HG02798 (cell line): ENCODE data around the gene MTCL1.

Experiments
- ATAC-seq: cut with Tn5 transposase; IDR thresholded peaks from one replicate; pipeline ENCODE4 v1.9.1; 2021; ENCODE audit warnings: mild to moderate bottlenecking; ENCODE audit not compliant: unreplicated experiment, poor library complexity

The MTCL1 gene

GRCh38 chr18:8825729-8826375 is 120.5 kb downstream of the MTCL1 start:
- ATAC-seq = no peak

DNA sequence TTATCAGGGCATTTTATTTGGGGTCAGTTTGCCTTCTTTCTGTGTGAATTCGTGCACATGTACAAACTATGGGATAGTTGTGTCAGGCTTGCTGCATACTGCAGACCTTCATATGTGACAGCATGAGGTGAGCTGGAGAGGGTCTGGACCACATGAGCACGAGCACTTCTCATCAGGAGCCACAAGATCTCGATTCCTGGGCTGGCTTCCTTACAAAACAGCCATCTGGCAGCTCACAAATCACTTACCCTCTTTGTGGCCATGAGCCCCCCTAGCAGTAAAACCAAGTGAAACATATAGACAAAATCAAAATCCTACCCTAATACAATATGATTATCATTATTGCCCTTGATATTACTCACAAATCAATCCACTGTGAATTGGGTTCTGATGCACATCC is 121.2 kb downstream of the MTCL1 start:
- no peak for ATAC-seq

DNA sequence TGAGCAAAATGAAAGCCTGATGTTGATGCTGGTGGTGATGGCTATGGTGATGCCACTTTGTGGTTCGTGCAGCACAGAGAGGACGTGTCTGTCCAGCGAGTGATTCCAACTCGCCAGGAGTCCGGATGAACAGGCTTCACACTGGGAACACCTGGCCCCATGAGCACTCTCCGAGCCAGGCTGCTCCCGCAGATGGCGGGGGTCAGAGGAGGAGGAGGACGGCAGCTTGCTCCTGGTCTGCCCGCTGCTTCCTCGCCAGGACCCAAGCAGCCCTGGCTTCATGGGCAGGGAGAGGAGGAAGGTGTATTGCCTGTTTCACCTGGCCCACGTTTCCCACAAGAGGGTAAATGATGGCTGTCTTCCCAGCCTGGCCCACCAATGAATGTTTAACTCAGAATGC is 121.6 kb downstream of the MTCL1 start:
- no peak for ATAC-seq

DNA sequence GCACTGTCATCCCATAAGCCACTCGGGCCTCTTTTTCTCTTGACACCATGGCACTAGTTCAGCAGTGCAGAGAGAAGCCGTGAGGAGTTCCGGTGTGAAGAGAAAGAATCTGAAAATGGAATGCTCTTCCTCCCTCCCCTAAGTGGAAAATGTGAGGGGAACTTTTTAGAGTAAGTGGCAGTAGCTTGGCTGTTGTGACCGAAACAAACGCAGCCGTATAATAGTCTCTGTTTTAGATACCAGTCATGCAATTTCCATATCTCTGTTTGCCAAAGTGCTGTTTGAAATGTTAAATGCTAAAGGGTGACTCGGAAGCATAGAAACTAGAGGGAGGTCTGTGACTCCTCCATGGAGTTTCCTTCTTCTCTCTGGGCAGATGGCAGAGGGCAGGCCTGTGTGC is 122.9 kb downstream of the MTCL1 start:
- no peak for ATAC-seq

DNA sequence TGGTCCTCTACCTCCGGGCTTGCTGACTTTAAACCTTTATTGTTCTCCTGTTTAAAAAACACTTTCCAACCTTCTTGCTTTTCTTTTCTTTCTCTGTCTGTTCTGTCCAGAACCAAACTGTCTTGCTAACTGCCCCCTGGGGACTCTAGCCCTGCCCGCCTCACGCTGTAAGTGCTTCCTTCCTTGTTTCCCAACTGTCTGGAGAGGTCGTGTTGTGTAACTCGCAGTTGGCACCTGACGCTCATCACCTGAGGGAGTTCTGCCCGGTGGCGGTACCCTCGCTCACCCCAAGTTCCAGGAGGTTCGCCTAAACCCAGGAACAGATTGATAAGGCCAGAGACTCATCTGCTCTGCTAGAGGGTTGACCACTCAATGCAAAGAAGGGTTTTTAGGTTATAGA is 123.4 kb downstream of the MTCL1 start:
- ATAC-seq = no peak

DNA sequence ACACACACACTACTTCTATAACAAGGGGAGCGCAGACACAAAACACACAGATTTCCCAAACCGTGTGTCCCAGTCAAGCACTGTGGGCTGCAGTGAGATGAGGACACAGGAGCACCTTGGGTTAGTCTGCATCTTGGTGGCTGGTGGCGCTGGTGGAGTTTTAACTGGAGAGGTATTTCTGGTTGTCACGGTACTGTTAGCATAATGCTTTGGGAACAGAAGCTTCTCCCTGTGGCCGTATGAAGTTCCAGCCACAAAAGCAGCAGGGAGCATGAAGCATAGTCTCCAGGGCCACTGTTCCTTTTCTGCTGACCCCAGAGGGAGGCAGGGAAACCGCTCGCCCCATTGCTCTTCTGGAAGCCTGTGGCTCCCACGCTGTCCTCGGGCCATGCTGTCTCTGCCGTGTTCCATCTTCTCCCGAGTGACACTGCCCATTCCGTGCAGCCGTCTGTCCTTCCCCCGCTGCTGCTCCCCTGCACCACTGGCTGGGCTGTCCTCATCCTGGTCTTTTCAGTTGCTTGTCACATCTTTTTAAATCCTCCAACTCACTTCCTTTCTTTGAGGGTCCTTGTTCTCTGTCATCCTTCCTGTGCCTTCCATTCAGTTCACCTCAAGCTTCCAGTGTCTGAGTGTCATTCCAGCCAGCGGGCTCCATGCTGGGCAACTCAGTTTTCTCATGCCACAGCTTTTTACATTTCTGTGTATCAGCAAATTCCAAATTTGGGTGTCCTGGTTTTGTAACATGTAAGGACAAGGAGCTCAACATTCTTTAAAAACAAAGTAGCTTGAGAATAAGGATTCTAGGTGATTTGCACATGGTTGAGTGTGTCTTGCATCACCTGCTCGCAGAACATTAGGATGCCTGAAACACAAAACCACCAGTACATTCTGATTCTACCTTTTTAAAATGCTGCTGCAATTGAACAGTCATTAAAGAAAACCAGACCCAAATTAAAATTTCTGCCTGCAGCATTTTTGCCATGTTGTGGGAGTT is 125.0 kb downstream of the MTCL1 start:
- ATAC-seq = no peak

GRCh38 chr18:8831112-8831511 is 125.8 kb downstream of the MTCL1 start:
- no peak for ATAC-seq

DNA sequence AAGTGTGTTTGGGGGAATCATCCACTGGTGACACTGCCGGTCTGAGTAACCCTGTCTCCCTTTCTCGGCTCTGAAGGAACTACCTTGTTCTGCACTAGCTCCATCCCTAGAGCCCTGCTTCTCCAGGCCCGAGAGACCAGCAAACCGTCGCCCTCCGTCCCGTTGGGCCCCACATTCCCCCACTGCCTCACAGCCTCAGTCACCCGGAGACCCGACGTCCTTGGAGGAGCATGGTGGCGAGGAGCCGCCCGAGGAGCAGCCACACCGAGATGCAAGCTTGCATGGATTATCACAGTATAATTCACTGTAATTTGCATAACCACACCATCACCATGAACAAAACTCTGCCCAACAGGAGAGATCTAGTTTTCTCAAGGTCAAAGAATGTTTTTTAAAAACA is 126.2 kb downstream of the MTCL1 start:
- no peak for ATAC-seq

DNA sequence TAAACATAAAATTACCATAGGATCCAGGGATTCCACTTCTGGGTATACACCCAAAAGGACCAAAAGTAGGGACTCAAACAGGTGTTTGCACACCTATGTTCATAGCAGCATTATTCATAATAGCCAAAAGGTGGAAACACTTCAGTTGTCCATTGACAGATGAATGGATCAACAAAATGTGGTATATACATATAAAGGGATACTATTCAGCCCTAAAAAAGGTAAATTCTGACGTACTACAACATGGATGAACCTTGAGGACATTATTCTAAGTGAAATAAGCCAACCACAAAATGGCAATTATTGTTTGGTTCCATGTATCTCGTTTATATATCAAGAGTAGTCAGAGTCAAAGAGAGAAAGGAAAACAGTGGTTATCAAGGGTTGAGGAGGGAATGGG is 128.1 kb downstream of the MTCL1 start:
- ATAC-seq = no peak

- ATAC-seq = no peak
Measured at GRCh38 chr18:8834881-8835280, 129.5 kb downstream of the MTCL1 start.

GRCh38 chr18:8835521-8835953 is 130.2 kb downstream of the MTCL1 start:
- no peak for ATAC-seq

DNA sequence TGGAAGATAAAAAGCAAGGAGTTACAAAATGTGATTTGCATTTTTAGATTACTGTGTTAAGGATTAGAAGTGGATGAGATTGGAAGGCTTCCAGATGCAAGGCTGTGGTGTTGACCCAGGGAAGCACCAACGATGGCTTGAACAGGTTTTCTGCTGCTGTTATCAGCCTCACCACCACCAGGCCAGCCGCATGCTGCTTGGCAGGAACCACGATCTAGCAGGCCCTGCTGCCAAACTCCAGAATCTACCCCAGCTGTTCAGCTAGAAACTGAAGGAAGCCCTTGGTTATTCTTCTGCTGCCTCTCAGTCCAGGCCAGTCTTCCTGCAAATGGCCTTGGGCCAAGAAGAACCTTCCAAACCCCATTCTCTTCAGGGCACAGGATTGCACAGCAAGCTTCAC is 133.9 kb downstream of the MTCL1 start:
- no peak for ATAC-seq

DNA sequence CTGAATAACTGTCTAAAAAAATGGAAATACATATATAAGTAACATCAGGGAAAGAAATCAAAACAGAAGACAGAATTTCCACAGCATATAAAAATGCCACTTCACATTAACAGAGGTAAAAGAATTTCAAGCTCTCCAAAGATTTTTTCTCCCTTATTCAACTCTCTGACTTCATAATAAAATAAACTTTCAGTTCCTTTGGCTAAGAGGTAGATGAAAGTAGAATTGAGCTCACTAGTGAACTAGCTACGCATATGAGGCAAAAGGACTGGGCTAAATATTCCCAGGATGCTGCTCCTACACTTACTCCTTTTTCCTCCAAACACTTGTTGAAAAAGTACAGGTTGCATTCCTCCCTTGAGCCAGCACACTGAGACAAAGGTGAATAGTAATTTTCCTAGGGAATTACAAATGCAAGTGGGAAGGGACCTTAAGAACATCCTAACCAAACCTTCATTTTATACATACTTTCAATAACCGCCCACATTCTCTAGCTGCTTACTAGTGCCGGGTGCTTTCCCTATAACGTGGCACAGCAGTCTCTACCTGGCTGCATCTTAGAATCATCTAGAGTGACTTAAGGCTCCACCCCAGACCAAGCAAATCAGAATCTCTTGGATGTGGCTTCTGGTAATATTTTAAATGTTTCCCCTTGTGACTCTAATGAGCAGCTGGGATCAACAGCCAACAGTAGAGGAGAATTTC is 136.6 kb downstream of the MTCL1 start:
- ATAC-seq = no peak

DNA sequence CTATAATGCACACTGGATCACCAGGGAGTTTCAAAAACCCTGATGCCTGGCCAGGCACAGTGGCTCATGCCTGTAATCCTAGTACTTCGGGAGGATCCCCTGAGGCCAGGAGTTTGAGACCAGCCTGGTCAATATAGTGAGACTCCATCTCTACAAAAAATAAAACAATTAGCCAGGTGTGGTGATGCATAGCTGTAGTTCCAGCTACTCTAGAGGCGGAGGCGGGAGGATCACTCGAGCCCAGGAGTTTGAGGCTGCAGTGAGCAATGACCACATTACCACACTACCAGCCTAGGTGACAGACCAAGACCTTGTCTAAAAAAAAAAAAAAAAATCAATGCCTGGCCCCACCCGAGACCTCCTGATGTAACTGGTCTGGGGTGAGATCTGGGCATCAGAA is 137.2 kb downstream of the MTCL1 start:
- no peak for ATAC-seq

DNA sequence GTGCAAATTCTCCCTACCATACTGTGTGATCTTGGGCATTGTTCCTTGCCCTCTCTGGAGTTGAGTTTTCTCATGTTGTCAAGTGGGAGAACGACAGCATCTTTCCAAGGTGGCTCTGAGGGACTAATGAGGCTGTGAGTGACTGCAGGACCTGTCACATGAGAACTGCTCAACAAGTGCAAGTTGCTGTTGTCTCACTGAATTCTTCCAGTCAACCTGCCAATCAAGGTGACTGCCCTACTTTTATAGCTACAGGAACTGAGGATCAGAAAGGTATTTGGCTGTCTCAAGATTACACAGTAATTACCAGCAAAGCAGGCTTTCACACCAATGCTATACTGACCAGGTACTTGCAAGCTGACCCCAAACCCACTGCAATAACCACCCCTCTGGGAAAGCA is 137.6 kb downstream of the MTCL1 start:
- no peak for ATAC-seq

- no peak for ATAC-seq
Measured at GRCh38 chr18:8844721-8845148, 139.4 kb downstream of the MTCL1 start.

DNA sequence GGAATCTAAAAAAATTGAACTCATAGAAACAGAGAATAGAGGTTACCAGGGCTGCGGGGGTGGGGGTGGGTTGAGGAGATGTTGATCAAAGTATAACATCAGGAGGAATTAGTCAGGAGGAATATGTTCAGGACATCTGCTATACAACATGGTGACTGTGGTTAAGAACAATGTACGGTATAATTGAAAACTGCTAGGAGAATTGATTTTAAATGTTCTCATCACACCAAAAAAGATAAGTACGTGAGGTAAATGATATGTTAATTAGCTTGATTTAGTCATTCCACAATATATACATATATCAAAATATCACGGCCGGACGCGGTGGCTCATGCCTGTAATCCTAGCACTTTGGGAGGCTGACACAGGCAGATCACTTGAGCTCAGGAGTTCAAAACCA is 140.2 kb downstream of the MTCL1 start:
- no peak for ATAC-seq

DNA sequence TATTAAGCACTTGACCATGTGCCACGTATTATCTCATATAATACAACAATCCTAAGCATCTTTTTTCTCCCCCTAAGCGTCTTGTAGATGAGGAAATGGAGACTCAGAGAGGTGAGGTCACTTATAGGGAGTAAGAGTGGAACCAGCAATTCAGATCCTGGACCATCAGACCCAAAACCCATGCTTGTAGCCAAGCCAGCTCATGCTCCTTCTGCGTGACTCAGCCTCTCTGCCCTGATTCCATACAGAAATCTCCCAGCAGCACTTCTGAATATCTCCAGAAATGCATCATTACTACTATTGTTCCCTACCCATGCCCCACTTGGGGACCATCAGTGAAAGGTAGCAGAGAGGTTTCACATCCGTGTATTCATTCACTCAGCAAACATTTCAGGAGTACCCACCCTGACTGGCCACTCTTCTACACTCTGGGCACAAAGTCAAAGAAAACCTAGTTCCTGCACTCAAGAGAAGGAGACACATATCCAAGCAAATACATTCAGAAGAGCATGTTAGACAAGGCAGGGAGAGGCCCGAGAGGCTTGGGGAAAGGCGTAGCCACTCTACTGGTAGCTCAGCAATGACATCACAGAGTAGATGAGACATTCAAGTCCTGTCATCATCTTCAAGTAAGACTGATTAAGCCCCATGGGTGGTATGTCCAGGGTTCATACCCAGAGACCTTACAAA is 141.9 kb downstream of the MTCL1 start:
- no peak for ATAC-seq

DNA sequence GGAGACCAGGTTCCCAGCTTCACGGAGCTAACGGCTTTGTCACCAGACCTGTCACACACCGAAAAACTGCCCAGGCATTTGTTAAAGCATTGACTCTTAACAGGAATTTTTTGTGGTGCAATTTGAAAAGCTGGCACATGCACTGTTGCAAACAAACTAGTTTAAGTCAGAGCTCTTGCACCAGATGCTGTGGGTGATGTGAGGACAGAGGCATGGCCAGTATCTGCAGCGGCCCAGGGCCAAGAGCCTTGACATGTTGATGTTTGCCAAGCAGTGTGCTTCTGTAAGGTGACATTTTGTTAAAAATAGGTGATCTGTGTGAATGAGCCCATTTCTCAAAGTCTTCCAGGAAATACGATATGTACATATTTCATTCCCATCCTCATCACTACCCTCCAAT is 142.5 kb downstream of the MTCL1 start:
- no peak for ATAC-seq

DNA sequence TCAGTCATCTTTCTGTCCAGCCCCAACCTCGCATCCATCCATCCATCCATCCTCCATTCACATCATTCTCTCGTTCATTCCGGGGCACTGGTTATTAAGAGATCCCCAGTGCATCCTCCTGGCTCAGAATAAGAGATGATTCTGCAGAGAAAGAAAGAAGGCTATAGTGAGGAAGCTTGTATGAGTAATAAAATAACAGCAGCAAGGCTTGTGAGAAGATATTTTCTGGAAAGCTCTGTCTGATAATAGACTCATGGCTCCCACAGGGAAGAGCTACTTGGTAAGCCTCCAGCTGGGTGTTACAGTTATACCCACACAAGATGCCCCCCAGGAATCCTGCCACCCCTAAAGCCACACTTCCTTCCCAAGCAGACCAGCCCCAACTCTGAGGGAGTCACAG is 143.2 kb downstream of the MTCL1 start:
- ATAC-seq = no peak
